HG03469 (cell line): ENCODE measurements around the gene CENPU.
"Not testable (repeated sequence)": the region's sequence is repeated elsewhere in the genome, so short reads cannot be mapped to it uniquely, and the experiment has no call there.

Experiments used
- ATAC-seq: cut with Tn5 transposase; IDR thresholded peaks from one replicate; pipeline ENCODE4 v1.9.1; 2021; ENCODE audit warnings: mild to moderate bottlenecking, moderate library complexity, moderate number of reproducible peaks; ENCODE audit not compliant: unreplicated experiment

Gene CENPU

DNA sequence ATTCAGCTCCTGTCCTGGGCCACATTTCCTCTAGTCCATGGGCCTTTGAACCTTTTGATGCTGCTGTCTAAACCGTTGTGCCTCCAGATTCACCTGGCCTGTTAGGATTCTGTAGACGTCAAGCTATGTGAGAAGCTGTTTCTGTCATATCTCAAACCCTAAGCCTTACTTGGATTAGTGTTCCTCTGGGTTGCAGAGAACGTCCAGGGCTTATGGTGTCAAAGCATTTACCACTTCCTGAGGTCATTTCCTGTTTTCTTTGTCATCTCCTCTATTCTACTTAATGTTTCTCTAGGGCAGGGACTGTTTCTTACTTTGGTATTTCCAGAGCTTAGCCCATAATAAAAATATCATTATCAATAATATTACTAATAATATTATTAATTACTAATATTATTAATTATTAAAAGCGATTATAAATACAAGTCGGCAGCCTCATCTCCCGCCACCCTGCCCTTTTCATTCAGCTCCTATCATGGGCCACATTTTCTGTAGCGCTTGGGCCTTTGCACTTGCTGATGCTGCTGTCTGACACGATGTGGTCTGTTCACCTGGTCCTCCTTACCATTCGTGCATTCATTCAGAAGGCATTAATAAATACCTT, 65.3 kb downstream of the CENPU start:
- no peak for ATAC-seq

- no peak for ATAC-seq
Measured at GRCh38 chr4:184668096-184668495, 65.8 kb downstream of the CENPU start.

DNA sequence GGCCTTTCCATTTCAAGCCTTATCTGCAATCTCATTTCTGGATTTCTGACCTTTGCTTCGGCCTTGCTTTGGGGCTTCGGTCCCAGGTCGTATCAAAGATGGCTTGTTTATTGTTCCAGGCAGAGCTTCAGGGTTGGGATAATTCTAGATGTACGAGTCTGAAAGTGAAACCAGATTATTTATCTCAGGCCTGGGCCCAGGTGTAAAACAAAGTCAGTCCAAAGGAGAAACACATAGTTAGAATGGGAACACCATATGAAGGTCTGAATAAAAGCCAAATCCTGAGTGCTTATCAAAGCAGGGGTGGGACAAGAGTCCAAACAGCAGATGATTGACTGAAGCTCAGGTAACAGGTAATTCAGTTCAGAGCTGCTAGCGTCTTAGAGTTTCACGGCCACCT, 67.2 kb downstream of the CENPU start:
- ATAC-seq, result no peak

DNA sequence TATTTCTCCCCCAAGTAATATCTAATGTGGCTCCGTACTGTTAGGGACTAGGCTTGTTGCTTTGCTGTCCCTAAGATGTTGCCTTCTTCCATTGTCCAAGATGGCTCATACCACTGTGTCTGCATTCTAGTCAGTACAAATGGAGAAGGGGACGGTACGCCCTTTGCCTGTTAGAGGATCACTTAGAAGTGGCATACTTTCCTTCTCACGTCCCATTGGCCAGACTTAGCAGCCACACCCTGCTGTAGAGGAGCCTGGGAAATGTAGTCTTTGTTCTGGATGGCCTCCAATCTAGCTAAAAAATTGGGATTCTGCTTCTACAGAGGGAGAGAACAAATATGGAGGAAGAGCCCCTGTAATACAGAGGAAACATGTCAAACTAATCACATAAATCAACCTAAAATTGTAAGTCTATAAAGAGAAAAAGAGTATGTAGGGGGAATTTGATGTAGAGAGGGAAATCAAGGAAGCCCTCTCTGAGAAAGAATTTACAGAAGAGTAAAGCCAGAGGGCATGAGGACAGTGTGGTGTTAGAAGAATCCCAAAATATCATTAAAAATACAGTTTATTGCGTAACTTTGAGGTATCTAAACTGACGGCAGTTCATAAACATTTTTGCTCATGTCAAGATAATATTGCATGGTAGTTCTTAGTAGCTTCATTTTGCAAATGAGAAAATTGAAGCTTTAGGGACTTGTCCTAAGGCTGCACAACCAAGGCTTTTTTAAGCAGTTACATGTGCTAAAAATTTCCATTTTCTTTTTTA, 69.3 kb downstream of the CENPU start:
- no peak for ATAC-seq

GRCh38 chr4:184662236-184662635, 71.7 kb downstream of the CENPU start:
- ATAC-seq, result no peak

- no peak for ATAC-seq
Measured at GRCh38 chr4:184660978-184661377, 72.9 kb downstream of the CENPU start.

DNA sequence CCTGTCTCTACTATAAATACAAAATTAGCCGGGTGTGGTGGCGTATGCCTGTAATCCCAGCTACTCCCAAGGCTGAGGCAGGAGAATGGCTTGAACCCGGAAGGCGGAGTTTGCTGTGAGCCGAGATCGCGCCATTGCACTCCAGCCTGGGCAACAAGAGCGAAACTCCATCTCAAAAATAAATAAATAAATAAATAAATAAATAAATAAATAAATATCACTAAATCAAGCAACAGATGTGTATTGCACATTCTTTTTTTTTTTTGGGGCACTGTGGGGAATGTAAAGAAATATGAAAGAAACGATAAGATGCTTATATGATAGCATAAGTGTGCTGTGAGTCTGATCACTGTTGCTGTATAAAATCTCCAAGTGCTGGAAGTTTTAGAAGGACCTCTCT, 76.1 kb downstream of the CENPU start:
- not testable (repeated sequence) for ATAC-seq

DNA sequence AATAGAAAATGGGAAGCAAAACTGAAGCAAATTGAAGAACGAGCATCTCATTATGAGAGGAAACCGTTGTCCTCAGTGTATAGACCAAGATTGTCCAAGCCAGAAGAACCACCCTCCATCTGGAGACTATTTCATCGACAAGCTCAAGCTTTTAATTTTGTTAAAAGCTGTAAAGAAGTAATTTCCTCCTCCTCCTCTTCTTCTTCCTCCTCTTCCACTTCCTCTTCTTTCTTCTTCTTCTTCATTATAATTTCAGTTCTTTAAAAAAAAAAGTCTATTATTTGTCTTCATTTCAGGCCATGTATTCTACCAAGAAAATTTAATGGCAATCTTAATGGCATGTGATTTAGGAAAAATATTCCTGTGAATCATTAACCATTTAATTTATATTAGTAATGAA, 76.8 kb downstream of the CENPU start:
- no peak for ATAC-seq

DNA sequence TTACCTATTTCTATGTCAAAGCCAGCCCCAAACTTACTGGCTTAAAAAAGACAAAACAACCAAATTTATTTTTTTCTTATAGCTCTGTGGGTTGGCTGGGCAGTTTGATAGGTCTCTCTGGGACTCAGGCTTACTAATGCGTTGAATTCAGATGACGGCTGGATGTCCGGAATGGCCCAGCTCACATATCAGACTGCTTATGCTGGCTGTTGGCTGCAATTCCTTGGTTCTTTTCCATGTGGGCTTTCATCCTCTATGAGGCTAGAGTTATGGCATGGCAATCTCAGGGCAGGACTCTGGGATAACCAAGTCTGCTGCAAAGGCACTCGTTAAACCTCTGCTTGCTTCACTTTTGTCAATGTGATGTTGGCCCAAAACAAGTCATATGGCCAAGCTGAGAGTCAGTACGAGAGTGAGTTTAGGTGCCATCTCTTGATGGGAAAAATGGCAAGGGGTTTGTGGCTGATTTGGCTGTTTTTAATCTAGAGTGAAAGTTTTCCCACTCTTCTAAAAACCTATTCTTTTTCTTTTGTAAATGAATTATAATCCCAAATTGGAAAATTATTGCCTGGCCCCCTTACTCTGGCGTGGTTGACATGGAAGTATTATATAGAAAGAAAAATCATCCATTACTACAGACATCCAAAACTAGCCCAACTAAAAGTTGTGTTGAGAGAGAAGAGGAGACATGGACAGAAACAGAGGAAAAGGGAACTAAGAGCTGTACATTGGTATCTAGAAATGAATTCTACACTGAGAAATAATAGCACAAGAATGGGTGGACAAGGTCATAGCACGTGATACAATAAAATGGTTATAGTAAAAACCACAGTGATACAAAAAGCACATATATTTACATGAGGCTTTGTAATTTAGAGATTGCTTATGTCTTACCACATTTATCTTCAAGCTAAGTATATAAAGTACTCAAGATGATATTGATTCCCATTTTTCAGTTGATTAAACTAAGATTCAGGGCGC, 77.7 kb downstream of the CENPU start:
- no peak for ATAC-seq

DNA sequence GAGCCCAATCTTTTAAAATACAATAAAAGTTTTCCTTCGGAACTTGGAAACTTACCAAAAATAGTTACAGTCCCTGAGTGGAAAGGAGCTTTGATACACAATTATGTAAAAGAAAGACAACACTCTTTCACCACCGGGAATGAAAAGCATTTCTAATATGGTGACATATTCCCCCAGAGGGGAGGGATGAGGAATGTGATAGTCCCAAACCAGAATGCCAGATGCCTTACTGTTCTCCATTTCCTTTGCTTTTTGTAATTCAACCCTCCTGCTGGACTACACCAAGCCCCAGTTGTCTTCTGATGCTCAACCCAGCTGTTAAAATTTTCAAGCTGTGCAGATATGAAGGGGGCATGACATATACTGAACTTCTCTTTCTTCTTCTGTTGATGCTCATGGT, 80.2 kb downstream of the CENPU start:
- ATAC-seq, result no peak

DNA sequence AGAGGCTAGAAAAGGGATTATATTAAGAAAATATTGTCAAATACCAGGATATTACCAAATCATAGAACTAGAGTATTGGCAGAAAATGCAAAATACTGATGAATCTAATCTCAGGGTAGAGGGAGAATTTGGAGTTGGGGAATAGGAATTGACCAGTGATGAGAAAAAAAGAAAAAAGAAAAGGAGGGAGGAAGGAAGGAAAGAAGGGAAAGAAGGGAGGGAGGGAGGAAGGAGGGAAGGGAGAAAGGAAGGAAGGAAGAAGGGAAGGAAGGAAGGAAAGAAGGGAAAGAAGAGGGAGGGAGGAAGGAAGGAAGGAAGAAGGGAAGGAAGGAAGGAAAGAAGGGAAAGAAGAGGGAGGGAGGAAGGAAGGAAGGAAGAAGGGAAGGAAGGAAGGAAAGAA, 81.2 kb downstream of the CENPU start:
- not testable (repeated sequence) for ATAC-seq

GRCh38 chr4:184651899-184652298, 82.0 kb downstream of the CENPU start:
- no peak for ATAC-seq

- ATAC-seq, result no peak
Measured at GRCh38 chr4:184649971-184650855, 83.7 kb downstream of the CENPU start.

GRCh38 chr4:184649026-184649970, 84.6 kb downstream of the CENPU start, which contains the start of the genes CASP3 and PRIMPOL:
CASP3 (minus strand) TSS chr4:184649447; CDS start chr4:184638453, 10,994 bp downstream.
PRIMPOL (plus strand) TSS chr4:184649738; CDS start chr4:184657141, 7,403 bp downstream.
- ATAC-seq, result peak; percentile 81

GRCh38 chr4:184648313-184649025, 85.4 kb downstream of the CENPU start:
- no peak for ATAC-seq

GRCh38 chr4:184648054-184648312, 85.9 kb downstream of the CENPU start:
- no peak for ATAC-seq

- no peak for ATAC-seq
Measured at GRCh38 chr4:184647266-184648053, 86.4 kb downstream of the CENPU start.
